Right renal cortex interstitium (tissue), 3 donors: ENCODE data around the gene OPTC. TPM values are rescaled to one million over a fixed set of nuclear protein-coding genes. Genes with fewer than 3 reads are reported as not detected.

Experiments used
- DNase-seq, 3 donors: peaks; one replicate each; pipeline ENCODE4 v3.0.0-alpha.2; 2013; ENCODE audit warnings: low read depth in 3 of 3, low spot score in 2 of 3
- polyA plus RNA-seq, 3 donors: library from polyadenylated mRNA; unstranded; fragments of 120-200 nt; gene quantifications; one replicate each; pipeline ENCODE4 v1.2.1, GENCODE V29; 2013; ENCODE audit not compliant: insufficient read length in 3 of 3

Gene OPTC
- polyA plus RNA-seq, 3 donors, result not detected

DNA sequence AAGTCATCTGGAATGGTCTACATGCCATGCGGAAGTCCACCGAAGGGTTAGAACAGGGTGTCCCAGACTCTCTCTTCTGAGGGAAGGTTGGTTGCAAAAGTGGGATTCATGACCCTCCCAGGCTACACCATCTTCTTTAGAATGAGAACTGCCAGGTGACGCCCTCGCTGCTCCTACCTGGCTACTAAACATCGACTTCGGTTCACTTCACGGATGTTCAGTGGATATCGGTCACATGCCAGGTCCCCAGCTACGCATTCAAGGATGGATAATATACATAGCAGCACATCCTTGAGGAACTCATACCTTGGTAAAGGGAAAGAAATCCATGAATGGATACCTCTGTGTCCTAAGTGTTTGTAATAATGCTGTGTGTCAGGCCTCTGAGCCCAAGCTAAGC lies 3.3 kb upstream of the OPTC start:
- DNase-seq, result no peak

GRCh38 chr1:203491664-203492063 lies 2.3 kb upstream of the OPTC start:
- no peak for DNase-seq

DNA sequence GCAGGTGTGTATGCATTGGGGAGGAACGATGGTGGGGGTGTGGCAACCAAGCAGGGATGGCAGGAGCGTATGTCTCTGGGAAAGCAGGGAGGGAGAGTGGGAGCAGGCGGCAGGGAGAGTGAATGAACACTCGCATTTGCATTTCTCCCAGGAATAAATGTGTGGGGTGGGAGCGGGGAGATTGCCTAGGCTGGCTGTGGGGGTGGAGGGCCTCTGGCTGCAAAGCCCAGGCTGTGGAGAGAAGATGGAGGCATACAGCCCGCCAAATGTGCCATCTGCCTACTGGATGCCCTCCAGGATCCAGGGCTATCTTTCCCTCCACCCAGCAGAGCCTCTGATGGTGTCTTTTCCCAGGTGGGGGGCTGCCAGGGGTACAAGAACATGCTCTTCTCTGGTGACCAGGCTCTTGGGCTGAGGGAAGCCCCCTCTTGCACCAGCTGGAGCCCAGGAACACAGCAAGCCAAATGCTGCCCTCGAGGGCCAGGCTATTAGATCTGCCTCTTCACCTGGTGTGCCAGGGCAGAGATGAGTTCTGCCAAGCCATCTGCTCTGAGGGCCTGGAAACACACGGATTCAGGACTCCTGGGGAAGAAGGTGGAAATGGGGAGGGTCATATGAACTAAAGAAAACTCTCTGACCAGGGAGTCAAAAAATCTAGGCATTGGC lies 1.7 kb upstream of the OPTC start:
- DNase-seq, result no peak

DNA sequence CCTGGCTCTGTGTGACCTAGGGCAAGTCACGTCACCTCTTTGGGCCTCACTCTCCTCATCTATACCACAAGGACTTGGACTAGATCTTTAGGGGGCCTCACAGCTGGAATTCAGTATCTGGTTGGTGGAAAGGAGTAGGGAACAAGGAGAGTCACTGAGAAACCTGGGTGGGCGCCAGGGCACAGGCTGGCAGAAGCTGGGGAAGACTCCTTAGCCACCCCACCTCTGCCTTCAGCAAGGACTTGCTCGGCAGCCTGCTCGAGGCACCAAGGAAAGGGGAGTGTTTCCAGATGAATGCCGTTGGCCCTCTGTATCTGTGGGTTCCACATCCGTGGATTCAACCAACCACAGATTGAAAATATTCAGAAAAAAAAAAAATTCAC lies 1.2 kb upstream of the OPTC start:
- DNase-seq, result no peak

DNA sequence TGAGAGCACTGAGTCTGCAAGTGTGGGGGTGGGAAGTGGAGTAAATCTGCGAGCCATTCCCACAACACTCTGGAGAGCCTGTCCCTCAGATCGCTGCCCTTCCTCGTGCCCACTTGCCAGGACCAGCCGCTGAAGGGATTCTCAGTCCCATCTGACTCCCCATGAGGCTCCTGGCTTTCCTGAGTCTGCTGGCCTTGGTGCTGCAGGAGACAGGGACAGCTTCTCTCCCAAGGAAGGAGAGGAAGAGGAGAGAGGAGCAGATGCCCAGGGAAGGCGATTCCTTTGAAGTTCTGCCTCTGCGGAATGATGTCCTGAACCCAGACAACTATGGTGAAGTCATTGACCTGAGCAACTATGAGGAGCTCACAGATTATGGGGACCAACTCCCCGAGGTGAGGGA lies 1.9 kb downstream of the OPTC start:
- DNase-seq, result no peak

- DNase-seq, result no peak
Observed at GRCh38 chr1:203497269-203497777, 3.4 kb downstream of the OPTC start.

- no peak for DNase-seq
Observed at GRCh38 chr1:203499643-203500278, 5.8 kb downstream of the OPTC start.

- no peak for DNase-seq
Observed at GRCh38 chr1:203500279-203500678, 6.3 kb downstream of the OPTC start.

GRCh38 chr1:203503836-203504235 lies 9.9 kb downstream of the OPTC start:
- no peak for DNase-seq

GRCh38 chr1:203504400-203505250 lies 10.7 kb downstream of the OPTC start:
- peak in 2 of 3 donors; percentile 67 to 73 for DNase-seq

GRCh38 chr1:203505526-203506204 lies 11.7 kb downstream of the OPTC start:
- DNase-seq, result no peak

DNA sequence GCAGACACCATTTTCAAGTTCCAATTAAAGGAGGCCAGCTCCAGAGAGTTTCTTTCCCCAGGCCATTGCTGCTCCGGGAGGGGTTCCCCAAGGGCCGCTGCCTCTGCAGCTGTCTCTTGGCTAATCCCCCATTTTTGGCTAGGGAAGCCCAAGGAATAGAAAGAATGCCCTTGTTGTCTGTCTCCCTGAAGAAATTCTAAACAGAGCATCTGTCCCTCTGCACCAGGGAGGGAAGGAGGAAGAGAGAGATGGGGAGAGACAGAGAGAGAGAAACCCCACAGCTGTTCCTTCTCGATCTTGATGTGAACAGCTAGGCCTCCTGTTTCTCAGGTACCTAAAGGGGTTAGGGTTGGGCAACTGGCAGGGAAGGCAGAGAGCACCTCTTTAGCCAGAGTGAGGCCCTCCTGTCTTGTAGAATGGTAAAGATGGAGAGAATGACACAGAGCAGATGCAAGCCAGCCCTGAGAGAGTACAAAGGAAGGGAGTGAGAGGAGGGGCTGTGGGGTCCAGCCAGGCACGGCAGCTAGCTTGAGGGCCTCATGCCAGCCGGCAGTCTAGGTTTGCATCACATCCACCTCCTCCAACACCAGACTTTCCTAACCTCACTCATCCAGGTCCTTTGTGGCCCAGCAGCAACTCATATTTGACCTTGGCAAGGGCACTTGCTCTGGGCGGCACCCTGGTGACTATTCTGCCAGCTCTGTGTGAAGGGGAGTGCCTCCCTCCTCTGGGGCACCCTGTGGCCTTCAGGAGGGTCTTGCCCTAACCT lies 13.1 kb downstream of the OPTC start:
- DNase-seq, result no peak

- no peak for DNase-seq
Observed at GRCh38 chr1:203507759-203508158, 13.8 kb downstream of the OPTC start.

DNA sequence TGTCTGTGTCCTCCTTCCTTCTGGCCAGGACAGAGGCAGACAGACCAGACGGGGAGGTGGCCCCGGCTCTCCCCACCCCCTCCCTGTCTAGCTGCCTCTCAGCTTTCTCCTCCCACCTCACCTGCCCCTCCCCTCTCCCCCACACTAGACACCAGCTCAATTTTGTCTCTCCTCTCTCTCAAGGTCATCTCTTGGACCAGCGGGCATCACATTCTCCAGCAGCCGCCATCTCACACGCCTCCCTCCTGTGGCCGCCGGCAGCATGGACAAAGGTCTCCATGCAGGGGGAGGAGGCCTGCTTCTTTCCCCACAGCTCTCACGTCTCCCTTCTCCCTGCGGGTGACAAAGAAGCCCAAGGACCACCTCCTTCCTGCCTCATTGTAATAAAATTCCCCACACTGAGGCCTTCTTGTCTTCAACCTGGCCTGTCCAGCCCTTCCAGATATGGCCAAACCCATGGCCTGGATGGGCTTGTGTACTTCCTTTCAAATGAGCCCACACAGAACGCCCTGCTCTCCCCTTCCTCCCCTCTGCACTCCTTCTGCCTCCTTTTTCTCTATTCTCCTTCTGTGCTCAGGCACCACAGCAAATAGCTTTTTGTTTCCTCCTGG lies 14.6 kb downstream of the OPTC start:
- DNase-seq, result no peak

DNA sequence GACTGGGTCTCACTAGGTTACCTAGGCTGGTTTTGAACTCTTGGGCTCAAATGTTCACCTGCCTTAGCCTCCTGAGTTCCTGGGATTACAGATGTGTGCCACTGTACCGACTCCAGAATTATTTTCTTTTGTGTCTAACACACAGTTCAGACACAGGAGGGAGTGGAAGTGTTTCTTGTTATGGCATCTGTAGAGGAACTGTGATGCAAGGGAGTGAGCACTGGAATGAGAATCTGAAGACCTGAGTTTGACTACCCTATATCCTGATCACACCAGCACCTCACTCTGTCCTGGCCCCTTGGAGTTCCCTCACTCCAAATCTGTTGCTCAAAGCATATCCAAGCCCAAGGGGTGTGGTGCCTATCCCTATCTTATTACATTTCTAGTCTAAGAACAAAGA lies 15.2 kb downstream of the OPTC start:
- DNase-seq, result no peak

GRCh38 chr1:203511513-203511912 lies 17.6 kb downstream of the OPTC start:
- DNase-seq, result no peak

GRCh38 chr1:203511930-203512329 lies 18.0 kb downstream of the OPTC start:
- no peak for DNase-seq

GRCh38 chr1:203512517-203512847 lies 18.5 kb downstream of the OPTC start:
- DNase-seq, result no peak

GRCh38 chr1:203512848-203513584 lies 19.1 kb downstream of the OPTC start:
- no peak for DNase-seq
